SK-N-SH (cell line): ENCODE measurements around the gene CD81. TPM values are rescaled to one million over a fixed set of nuclear protein-coding genes. Genes with fewer than 3 reads are reported as not detected.

Source experiments
- CTCF ChIA-PET: fragments of 300-600, 350-600 bp; formaldehyde crosslinking; extraction: SDS; loops from one replicate; lab custom pipeline; 2021; lab: Yijun Ruan, JAX
- POLR2A ChIA-PET: fragments of 350-600 bp; sonication (Branson Sonifier 250); formaldehyde crosslinking; extraction: SDS; loops from one replicate; lab custom pipeline; 2020; ENCODE audit warnings: antibody characterized with exemption, inconsistent platforms; lab: Yijun Ruan, JAX
- DNase-seq: peaks from one replicate; pipeline ENCODE4 v3.0.0; 2012
- H2AFZ ChIP-seq: fragments of 200-600 bp; sonication (generic); 2 replicates; pipeline ENCODE4 v1.8.1; 2016; ENCODE audit warnings: antibody characterized with exemption, mild to moderate bottlenecking, low read depth
- H3F3A ChIP-seq: fragments of 200-600 bp; sonication (generic); replicated peaks from 2 replicates; pipeline ENCODE3; 2016; ENCODE audit warnings: antibody characterized with exemption, mild to moderate bottlenecking; ENCODE audit not compliant: insufficient read depth
- H3K27ac ChIP-seq, 2 experiments: fragments of 200-500 bp in 1 of 2; fragments of 200-600 bp in 1 of 2; sonication (Bioruptor generic) in 1 of 2; sonication (generic), shearing (Covaris generic) in 1 of 2; 2 replicates each; pipeline versions ENCODE4 v1.5.1 to v1.6.1; 2014 to 2016; ENCODE audit warnings: low read depth in 2 of 2, inconsistent platforms in 1 of 2, low read length in 1 of 2, mild to moderate bottlenecking in 1 of 2, mixed read lengths in 1 of 2
- H3K27me3 ChIP-seq: fragments of 200-600 bp; sonication (generic), shearing (Covaris generic); 2 replicates; pipeline ENCODE4 v1.6.1; 2016; ENCODE audit warnings: mixed run types; ENCODE audit not compliant: insufficient read depth
- H3K36me3 ChIP-seq, 2 experiments: fragments of 200-500 bp in 1 of 2; fragments of 200-600 bp in 1 of 2; sonication (Bioruptor generic) in 1 of 2; sonication (generic) in 1 of 2; replicated peaks in 1 of 2; 2 replicates each; pipeline versions ENCODE3 to v1.5.1; 2014 to 2016; ENCODE audit warnings: low read length in 1 of 2, mild to moderate bottlenecking in 1 of 2; ENCODE audit not compliant: insufficient read depth in 2 of 2, control insufficient read depth in 1 of 2
- H3K4me1 ChIP-seq, 2 experiments: fragments of 200-500 bp in 1 of 2; fragments of 200-600 bp in 1 of 2; sonication (Bioruptor generic) in 1 of 2; sonication (generic), shearing (Covaris generic) in 1 of 2; 2 replicates each; pipeline versions ENCODE4 v1.5.1 to v1.6.1; 2014 to 2016; ENCODE audit warnings: low read depth in 1 of 2, low read length in 1 of 2, mixed run types in 1 of 2; ENCODE audit not compliant: insufficient read depth in 2 of 2, control insufficient read depth in 1 of 2
- H3K4me2 ChIP-seq: fragments of 200-600 bp; sonication (generic), shearing (Covaris generic); 2 replicates; pipeline ENCODE4 v1.6.1; 2017; ENCODE audit warnings: mixed run types
- H3K4me3 ChIP-seq, 2 experiments: fragments of 200-500 bp in 1 of 2; fragments of 200-600 bp in 1 of 2; sonication (Bioruptor generic) in 1 of 2; sonication (generic), shearing (Covaris generic) in 1 of 2; 2 replicates each; pipeline versions ENCODE4 v1.5.1 to v1.8.1; 2014 to 2016; ENCODE audit warnings: low read depth in 2 of 2, inconsistent platforms in 1 of 2, low read length in 1 of 2, mild to moderate bottlenecking in 1 of 2, mixed read lengths in 1 of 2, moderate library complexity in 1 of 2
- H3K79me2 ChIP-seq: fragments of 200-600 bp; sonication (generic); 2 replicates; pipeline ENCODE4 v1.8.1; 2017; ENCODE audit warnings: mild to moderate bottlenecking; ENCODE audit not compliant: insufficient read depth
- H3K9ac ChIP-seq: fragments of 200-600 bp; sonication (generic); 2 replicates; pipeline ENCODE4 v1.6.1; 2017; ENCODE audit warnings: mixed run types
- H3K9me2 ChIP-seq: fragments of 200-600 bp; sonication (generic); 2 replicates; pipeline ENCODE4 v1.6.1; 2017; ENCODE audit warnings: mixed run types
- H3K9me3 ChIP-seq: fragments of 200-600 bp; sonication (generic); 2 replicates; pipeline ENCODE4 v1.6.1; 2017; ENCODE audit warnings: mixed run types, mild to moderate bottlenecking, moderate library complexity
- H4K20me1 ChIP-seq: fragments of 200-600 bp; sonication (generic); 2 replicates; pipeline ENCODE4 v1.6.1; 2017; ENCODE audit warnings: mild to moderate bottlenecking, mixed run types; ENCODE audit not compliant: insufficient read depth
- CHD2 ChIP-seq: fragments of 150-350 bp; IDR thresholded peaks from 2 replicates; pipeline ENCODE4 v1.6.1; 2018; ENCODE audit warnings: low read length; ENCODE audit not compliant: partially characterized antibody
- EZH2phosphoT487 ChIP-seq: fragments of 200-600 bp; sonication (generic); IDR thresholded peaks from 2 replicates; pipeline ENCODE4 v1.6.1; 2017; ENCODE audit warnings: low read depth, mixed run types, mild to moderate bottlenecking, antibody characterized with exemption, moderate library complexity, borderline replicate concordance
- FOXJ3 ChIP-seq: sonication (generic); formaldehyde crosslinking; IDR thresholded peaks from 2 replicates; pipeline ENCODE4 v1.5.1; 2020; ENCODE audit warnings: mild to moderate bottlenecking, missing genetic modification reagents
- JUND ChIP-seq: IDR thresholded peaks from 2 replicates; pipeline ENCODE4 v1.4.0; 2012
- MEF2A ChIP-seq: IDR thresholded peaks from 2 replicates; pipeline ENCODE4 v1.4.0; 2012; ENCODE audit warnings: low read depth, borderline replicate concordance
- NRF1 ChIP-seq: IDR thresholded peaks from 2 replicates; pipeline ENCODE4 v1.6.1; 2012; ENCODE audit warnings: low read depth, mild to moderate bottlenecking, low read length
- POLR2AphosphoS5 ChIP-seq: IDR thresholded peaks from 2 replicates; pipeline ENCODE4 v1.6.1; 2012; ENCODE audit warnings: low read depth, low read length
- SIN3A ChIP-seq: IDR thresholded peaks from 2 replicates; pipeline ENCODE4 v1.6.1; 2012; ENCODE audit warnings: low read depth, mild to moderate bottlenecking, low read length, moderate library complexity, borderline replicate concordance
- TAF1 ChIP-seq: IDR thresholded peaks from 2 replicates; pipeline ENCODE4 v1.6.1; 2012; ENCODE audit warnings: low read depth, mild to moderate bottlenecking, low read length, moderate library complexity, borderline replicate concordance
- TCF12 ChIP-seq: IDR thresholded peaks from 2 replicates; pipeline ENCODE4 v1.4.0; 2012
- WGBS: methylation state at CpG from one replicate; pipeline ENCODE4 v1.1.6; 2017; ENCODE audit warnings: low lambda C conversion rate; 5-methylcytosine and 5-hydroxymethylcytosine counted together
- polyA plus RNA-seq, 3 experiments: library from polyadenylated mRNA; depleted of rRNA; stranded (reverse); fragments of >200 nt; gene quantifications; 2 replicates each; pipeline ENCODE4 v1.2.3, GENCODE V29; 2012
- TF ChIP-seq, protein P1 (sequence below): IDR thresholded peaks from 2 replicates; pipeline ENCODE4 v1.4.0; 2012; ENCODE audit warnings: low read depth, borderline replicate concordance

The CD81 gene
- polyA plus RNA-seq, 1 of the 3 experiments (the other 2 are of a cell fraction), result 517 TPM

DNA sequence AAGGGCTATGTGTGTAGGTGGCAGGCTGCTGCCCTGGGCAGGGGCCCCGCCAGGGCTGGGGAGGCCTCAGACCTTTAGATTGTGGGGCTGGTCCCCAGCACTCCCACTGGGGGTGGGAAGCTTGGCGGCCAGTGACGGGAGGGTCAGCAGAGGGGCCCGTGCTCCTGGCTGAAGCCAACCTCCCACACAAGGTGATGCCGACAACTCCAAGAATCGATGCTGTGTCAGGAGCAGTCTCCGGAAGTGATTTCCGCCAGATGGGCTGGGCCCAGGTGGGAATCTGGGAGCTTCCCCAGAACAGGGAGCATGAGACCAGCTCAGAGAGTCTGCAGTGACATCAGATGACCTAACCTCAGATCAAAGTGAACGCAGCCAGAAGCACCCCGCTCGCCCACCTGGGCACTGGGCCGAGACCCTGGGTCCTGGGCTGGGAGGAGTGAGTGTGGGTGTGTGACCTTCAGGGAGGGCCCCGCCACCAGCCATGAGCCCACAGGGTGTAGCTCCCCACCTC lies 59.5 kb downstream of the CD81 start:
- Histone ChIP-seq H3K9me3 (no peaks in the 10 kb centered on the region), H3K27ac (no peak overlapping the region), H3K9me2 (no peaks in the 10 kb centered on the region), H3K9ac (no peak overlapping the region), H3K4me1 (no peaks in the 10 kb centered on the region), H4K20me1 (no peaks in the 10 kb centered on the region), H3K36me3 (no peaks in the 10 kb centered on the region), H3K79me2 (no peaks in the 10 kb centered on the region), H3K4me3 (no peak overlapping the region), H3K27me3 (no peaks in the 10 kb centered on the region), H3F3A (no peaks in the 10 kb centered on the region), H3K4me2 (no peak overlapping the region), H2AFZ (no peak overlapping the region)
- DNase-seq, result no peak
- ChIA-PET CTCF (interaction anchor here (1.1 to 3.3 kb wide), 4 partner anchors 8 to 97 kb away, joined by 3 to 19 read pairs (median 12); partner anchors contain the start of gene KCNQ1), POLR2A (no interaction called here)
- TF ChIP-seq MEF2A (no peak), NRF1 (no peak), POLR2AphosphoS5 (no peak), JUND (no peak), TCF12 (no peak), TAF1 (no peak), FOXJ3 (CRISPR knock-in tag) (no peak), EZH2phosphoT487 (no peak)
- TF ChIP-seq, protein P1, sequence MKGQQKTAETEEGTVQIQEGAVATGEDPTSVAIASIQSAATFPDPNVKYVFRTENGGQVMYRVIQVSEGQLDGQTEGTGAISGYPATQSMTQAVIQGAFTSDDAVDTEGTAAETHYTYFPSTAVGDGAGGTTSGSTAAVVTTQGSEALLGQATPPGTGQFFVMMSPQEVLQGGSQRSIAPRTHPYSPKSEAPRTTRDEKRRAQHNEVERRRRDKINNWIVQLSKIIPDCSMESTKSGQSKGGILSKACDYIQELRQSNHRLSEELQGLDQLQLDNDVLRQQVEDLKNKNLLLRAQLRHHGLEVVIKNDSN, result no peak
- WGBS, result 71% methylated on average over 10 of the region's 13 CpGs

DNA sequence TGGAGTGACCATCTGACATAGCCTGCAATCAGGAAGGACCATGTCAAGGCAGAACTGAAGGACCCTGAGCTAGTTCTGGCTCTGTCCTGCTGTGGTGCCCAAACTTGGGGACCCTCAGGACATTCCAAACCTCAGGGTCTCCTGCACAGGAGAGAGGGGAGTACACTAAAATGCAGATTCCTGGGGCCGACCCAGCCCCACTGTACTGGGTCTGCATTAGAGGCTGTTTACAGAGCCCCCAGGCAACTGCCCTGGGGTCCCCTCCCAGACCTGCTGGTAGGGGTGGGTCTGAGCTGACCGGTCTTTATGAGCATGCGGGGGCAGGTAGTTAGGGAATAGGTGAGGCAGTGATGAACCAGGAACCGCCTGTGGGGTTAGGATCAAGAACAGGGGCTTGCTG lies 60.4 kb downstream of the CD81 start:
- no peak overlapping the region for H3K4me2 ChIP-seq
- CTCF ChIA-PET, result interaction anchor here (0.9 to 3.3 kb wide), 4 partner anchors 17 to 96 kb away, joined by 3 to 19 read pairs (median 12); no protein-coding TSS in a partner anchor
- WGBS, result 46% methylated on average over 4 of the region's 4 CpGs

More for the DNA sequence above, 60.4 kb downstream of the CD81 start:
- Histone ChIP-seq H3K27ac (no peak overlapping the region), H3F3A (no peaks in the 10 kb centered on the region), H2AFZ (no peak overlapping the region), H3K27me3 (no peaks in the 10 kb centered on the region), H3K4me1 (no peaks in the 10 kb centered on the region), H3K9ac (no peak overlapping the region), H3K36me3 (no peaks in the 10 kb centered on the region), H3K9me3 (no peaks in the 10 kb centered on the region), H3K4me3 (no peak overlapping the region), H4K20me1 (no peaks in the 10 kb centered on the region), H3K9me2 (no peaks in the 10 kb centered on the region), H3K79me2 (no peaks in the 10 kb centered on the region)
- no peak for DNase-seq
- POLR2A ChIA-PET, result no interaction called here
- TF ChIP-seq, protein P1, result no peak
- no peak for TF ChIP-seq CHD2
- TF ChIP-seq SIN3A, result no peak
- no peak for TF ChIP-seq NRF1
- no peak for TF ChIP-seq FOXJ3 (CRISPR knock-in tag)
